Sciatic nerve (tissue), 2 donors: ENCODE data around the gene MACROD2. TPM values are rescaled to one million over a fixed set of nuclear protein-coding genes. Genes with fewer than 3 reads are reported as not detected.
"Not testable (repeated sequence)": the region's sequence is repeated elsewhere in the genome, so short reads cannot be mapped to it uniquely, and the experiment has no call there.

Source experiments
- ATAC-seq: fragments of 200-7000 bp; cut with Tn5 transposase; one replicate; pipeline ENCODE4 v1.9.1; 2020; ENCODE audit warnings: mild to moderate bottlenecking, moderate library complexity
- DNase-seq: peaks from one replicate; pipeline ENCODE4 v3.0.0-alpha.2; 2020; ENCODE audit warnings: low spot score
- intact Hi-C: fragments of 100-400 bp; cut with DNase I; formaldehyde crosslinking; loops from one replicate; pipeline ENCODE4 v1.14.2; 2022
- total RNA-seq: library from RNA; stranded (reverse); fragmentation: NEBNext Ultra II Directional; extraction: Animal tissue kit (Norgen Biotek cat#: 25700); gene quantifications from one replicate; pipeline ENCODE4 v1.2.1, GENCODE V29; 2021
- donor health status: DM: no; HTN: no; CAD: no.
- donor health status: DM: no; HTN: no; CAD: no.

MACROD2 gene
- total RNA-seq, 1 donor from 2014 or later = 13.8 TPM

GRCh38 chr20:15076785-15077184 lies 1081.5 kb downstream of the MACROD2 start:
- ATAC-seq (no peak), DNase-seq (no peak)
- intact Hi-C loops = no loop called here

DNA sequence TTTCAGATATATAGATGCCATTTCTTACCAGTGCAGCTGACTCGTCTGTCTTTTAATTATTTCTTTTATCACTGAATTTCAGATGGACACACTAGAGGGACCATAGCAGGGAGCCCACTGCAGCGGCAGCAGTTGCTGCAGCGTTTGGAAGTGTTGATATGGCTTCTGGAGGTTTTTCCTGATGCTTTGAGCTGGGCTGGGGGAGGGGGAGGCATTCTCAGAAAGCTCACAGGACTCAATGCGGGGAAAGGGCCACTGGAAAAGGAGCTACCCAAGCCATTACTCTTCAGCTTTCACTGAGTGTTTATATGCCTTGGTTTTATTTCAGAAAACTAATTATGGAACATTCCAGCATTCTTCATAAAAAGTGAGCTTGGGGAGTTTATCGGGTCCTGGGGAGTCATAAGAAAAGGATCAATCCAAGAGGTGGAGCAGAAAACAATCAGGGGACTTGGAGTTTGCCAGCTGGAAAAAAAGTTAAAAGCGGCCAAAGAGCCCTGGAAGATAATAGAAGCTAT lies 1082.5 kb downstream of the MACROD2 start:
- no peak for ATAC-seq
- intact Hi-C loops = no loop called here
- no peak for DNase-seq

GRCh38 chr20:15079594-15080340 lies 1084.5 kb downstream of the MACROD2 start:
- DNase-seq (no peak), ATAC-seq (no peak)
- intact Hi-C loops = no loop called here

- ATAC-seq (no peak), DNase-seq (no peak)
- intact Hi-C loops = no loop called here
Measured at GRCh38 chr20:15081261-15081660, 1085.9 kb downstream of the MACROD2 start.

DNA sequence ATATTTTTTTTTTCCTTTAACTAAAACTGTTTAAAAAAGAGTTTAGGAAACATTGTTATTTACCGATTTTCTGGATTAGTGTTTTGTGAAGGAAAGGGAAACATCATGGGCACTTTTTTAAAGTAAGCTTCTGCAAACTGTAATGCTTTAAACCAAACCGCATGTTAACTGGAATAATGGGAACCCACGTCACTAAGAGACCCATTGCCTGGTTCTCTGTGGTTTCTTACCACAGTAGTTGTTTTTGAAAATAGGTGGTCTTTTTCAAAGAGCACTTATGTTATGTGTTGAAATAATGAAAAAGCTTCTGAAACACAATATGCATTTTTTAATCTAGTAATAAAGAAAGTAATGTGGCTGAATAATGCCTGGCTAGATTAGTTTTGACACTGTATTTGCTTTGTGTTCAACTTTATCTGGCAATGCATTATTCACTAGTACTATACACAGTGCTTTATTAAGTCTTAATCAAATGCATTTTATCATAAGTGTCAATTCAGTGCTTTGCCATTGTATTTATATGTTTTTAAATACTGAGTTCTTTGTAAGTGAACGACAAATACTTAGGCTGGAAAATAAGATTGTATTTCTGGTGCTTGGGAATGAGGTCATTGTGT lies 1096.2 kb downstream of the MACROD2 start:
- intact Hi-C loops = no loop called here
- ATAC-seq = no peak
- DNase-seq = no peak

DNA sequence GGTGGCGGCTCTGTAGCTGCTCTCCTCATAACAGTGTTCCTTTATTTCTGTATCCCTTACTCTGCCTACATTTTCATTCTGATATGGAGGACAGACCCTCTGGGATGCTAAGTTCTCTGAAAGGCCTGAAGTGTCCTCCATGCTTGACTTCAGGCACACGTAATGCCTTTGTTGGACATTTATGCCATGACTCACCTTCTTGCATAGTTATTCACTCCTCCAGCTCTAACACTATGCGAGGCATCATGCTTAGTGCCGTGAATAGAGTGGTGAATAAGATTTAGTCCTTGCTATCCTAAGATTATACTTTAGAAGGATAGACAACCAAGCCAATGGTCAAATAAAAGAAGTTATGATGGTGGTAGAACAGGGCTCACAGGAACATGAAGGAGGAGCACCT lies 1103.0 kb downstream of the MACROD2 start:
- intact Hi-C loops = no loop called here
- DNase-seq = no peak
- no peak for ATAC-seq

DNA sequence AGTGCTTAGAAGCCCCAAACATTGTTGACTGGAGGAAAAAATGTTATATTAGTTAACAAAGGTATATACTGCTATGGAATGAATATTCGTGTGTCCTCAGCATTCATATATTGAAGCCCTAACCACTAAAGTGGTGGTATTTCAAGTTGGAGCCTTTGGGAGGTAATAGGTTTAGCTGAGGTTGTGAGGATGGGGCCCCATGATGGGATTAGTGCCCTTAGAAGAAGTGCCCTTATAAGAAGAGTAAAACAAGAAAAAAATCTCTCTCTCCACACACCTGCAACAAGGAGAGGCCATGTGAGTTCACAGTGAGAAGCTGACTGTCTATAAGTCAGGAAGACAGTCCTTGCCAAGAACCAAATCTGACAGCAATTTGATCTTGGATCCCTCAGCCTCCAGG lies 1103.8 kb downstream of the MACROD2 start:
- DNase-seq (no peak), ATAC-seq (no peak)
- intact Hi-C loops = no loop called here

GRCh38 chr20:15100506-15101160 lies 1105.3 kb downstream of the MACROD2 start:
- ATAC-seq (no peak), DNase-seq (no peak)
- intact Hi-C loops = no loop called here

GRCh38 chr20:15107931-15108330 lies 1112.6 kb downstream of the MACROD2 start:
- no peak for DNase-seq
- no peak for ATAC-seq
- intact Hi-C loops = no loop called here

GRCh38 chr20:15109494-15109893 lies 1114.2 kb downstream of the MACROD2 start:
- DNase-seq (no peak), ATAC-seq (no peak)
- intact Hi-C loops = no loop called here

DNA sequence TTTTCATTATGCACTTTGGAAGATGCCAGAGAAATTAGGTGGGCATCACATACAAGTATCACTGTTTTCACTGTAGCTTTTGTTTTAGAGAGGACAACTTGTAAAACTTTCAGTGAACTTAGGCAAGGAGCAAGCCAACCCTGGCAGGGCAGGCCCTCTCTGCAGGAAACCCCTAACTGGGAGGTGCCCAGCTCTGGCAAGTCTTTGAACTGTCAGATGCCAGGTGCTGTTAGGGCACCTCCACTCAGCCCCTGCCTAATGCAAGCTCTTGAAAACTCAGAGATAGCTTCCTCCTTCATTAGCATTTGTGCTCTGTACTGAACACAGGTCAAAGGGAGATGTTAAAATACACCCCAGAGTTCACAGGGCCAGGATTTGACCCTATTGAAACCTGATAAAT lies 1116.3 kb downstream of the MACROD2 start:
- intact Hi-C loops = no loop called here
- DNase-seq (no peak), ATAC-seq (no peak)

GRCh38 chr20:15113144-15113773 lies 1117.9 kb downstream of the MACROD2 start:
- intact Hi-C loops = no loop called here
- ATAC-seq (no peak), DNase-seq (no peak)

GRCh38 chr20:15119852-15120487 lies 1124.7 kb downstream of the MACROD2 start:
- intact Hi-C loops = no loop called here
- DNase-seq (no peak), ATAC-seq (no peak)

GRCh38 chr20:15122613-15123012 lies 1127.3 kb downstream of the MACROD2 start:
- ATAC-seq = no peak
- intact Hi-C loops = no loop called here
- no peak for DNase-seq

GRCh38 chr20:15131176-15131575 lies 1135.9 kb downstream of the MACROD2 start:
- DNase-seq = no peak
- intact Hi-C loops = no loop called here

GRCh38 chr20:15138548-15139126 lies 1143.3 kb downstream of the MACROD2 start:
- ATAC-seq = no peak
- no peak for DNase-seq
- intact Hi-C loops = no loop called here

More at GRCh38 chr20:15131176-15131575, 1135.9 kb downstream of the MACROD2 start:
- ATAC-seq = no peak

DNA sequence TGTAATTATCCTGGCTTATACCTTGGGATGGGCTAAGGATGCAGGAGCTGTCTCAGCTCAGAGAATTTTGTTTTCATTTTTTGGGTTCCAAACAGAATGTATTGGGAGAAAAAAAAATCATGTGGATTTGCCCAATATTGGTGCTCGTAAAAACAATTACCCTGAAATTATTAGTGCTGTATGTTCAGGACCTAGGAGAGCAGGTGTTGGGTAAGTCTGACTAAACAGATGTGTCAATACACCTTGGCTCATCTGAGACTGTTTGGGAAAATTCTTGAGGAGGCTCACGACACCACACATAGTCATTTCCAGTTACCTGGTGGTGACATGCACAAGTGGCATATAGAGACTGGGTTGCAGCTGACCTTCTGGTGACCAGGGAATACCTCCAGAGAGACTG lies 1144.2 kb downstream of the MACROD2 start:
- ATAC-seq (no peak), DNase-seq (no peak)
- intact Hi-C loops = no loop called here

- intact Hi-C loops = no loop called here
- ATAC-seq = no peak
- DNase-seq = no peak
Measured at GRCh38 chr20:15140286-15140685, 1145.0 kb downstream of the MACROD2 start.

DNA sequence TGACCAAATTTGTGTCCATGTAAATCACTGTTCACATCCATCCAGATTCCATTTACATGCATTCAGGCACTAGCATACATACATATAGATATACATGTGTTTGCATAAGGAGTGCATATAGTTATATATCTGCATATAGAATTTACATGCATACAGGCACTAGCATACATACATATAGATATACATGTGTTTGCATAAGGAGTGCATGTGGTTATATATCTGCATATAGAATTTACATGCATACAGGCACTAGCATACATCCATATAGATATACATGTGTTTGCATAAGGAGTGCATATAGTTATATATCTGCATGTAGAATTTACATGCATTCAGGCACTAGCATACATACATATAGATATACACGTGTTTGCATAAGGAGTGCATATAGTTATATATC lies 1145.6 kb downstream of the MACROD2 start:
- intact Hi-C loops, ATAC-seq: not testable (repeated sequence)

More for the DNA sequence above, 1145.6 kb downstream of the MACROD2 start:
- not testable (repeated sequence) for DNase-seq
